ENCODE data around the gene EVPL. TPM values are rescaled to one million over a fixed set of nuclear protein-coding genes. Genes with fewer than 3 reads are reported as not detected.
A peak's percentile ranks its signal among the peaks of the same experiment; 100 is the strongest.
"Not testable (repeated sequence)": the region's sequence is repeated elsewhere in the genome, so short reads cannot be mapped to it uniquely, and the experiment has no call there.

Gene EVPL
- total RNA-seq, 1 donor from 2014 or later: not detected

- DNase-seq: no peak
These were observed 30.2 kb downstream of the EVPL start for GRCh38 chr17:75996665-75997590.

DNA sequence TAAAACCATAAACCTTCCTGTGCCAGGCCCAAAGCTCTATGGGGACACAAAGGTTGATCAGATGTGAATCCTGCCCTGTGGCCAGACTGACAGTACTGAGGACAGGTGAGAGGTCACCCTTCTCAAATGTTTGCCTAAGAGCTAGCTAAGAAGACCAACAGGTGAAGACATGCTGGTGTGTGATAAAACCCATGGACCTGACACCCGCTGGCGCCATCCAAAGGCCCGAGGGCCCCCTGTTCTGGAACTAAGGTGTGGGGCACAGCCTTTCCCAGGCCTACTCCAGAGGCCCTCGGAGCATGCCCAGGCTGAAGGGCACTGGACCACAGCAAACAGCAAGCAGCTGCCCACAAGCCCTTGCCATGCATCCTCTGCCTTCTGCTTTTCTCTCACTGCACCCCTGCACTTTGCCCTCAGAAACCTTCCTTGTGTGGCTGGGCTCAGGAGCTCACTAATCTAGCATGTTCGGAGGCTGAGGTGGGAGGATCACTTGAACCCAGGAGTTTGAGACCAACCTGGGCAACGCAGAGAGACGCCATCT is 31.7 kb downstream of the EVPL start:
- DNase-seq: no peak

- no peak for DNase-seq
These were observed 32.2 kb downstream of the EVPL start for GRCh38 chr17:75994802-75995370.

GRCh38 chr17:75991396-75991795 is 35.7 kb downstream of the EVPL start:
- DNase-seq: no peak

- no peak for DNase-seq
These were observed 40.1 kb downstream of the EVPL start for GRCh38 chr17:75987041-75987440.

DNA sequence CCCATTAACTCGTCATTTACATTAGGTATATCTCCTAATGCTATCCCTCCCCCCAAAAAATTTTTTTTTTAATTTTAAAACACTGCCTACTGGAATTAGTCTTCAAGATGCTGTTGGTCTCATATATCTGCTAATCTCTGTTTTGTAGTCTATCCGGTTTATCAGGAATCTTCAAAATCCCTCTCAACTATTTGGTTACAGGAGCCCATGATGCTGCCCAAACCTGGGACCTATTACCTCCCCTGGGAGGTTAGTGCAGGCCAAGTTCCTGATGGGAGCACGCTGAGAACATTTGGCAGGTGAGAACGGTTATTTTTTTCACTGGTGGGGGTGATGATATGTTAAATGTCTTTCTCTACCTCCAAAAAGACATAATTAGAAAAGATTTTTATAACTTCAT is 41.1 kb downstream of the EVPL start:
- no peak for DNase-seq

DNA sequence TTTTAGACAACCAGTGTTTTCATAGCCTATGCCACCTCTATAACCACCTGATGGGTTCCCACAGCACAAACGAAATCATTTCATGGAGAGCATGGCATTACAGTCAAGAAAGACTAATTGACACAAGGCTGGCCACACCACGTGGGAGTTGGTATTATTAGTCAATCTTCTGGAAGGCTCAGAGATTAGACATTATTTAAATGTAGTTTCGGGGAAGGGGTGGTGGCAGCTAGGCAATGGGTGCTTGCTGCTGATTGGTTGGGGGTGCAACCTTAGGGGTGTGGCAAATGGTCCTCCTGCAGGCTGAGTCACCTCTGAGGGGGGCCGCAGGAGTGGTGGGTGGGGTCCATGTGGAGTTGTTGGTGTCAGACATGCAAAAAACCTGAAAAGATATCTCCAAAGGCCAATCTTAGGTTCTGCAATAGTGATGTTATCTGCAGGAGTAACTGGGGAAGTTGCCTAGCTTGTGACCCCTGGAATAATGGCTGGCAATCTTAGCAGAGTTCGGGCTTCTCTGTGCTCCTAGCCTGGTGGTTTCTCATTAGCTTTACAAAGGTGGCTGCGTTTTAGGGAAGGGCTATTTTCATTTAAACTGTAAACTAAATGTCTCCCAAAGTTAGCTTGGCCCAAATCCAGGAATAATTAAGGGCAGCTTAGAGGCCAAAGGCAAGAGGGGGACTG is 43.5 kb downstream of the EVPL start:
- DNase-seq: no peak

DNA sequence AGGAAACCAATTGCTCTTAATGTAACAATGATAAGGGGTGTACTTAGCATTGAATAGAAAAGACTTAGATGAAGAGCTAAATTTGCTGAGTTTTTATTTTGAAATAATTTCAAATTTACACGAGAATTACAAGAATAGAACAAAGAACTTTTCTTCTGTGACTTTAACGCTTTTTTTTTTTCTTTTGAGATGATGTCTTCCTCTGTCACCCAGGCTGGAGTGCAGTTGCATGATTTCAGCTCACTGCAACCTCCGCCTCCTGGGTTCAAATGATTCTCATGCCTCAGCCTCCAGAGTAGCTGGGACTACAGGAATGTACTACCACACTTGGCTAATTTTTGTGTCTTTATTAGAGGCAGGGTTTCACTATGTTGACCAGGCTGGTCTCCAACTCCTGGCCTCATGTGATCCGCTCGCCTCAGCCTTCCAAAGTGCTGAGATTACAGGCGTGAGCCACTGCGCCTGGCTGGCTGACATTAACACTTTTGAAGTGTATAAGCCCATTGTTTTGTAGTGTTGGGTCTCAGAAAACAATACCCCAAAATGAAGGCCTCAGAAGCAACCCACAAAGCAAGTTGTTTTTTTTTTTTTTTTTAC is 46.0 kb downstream of the EVPL start:
- no peak for DNase-seq

- DNase-seq: no peak
These were observed 46.7 kb downstream of the EVPL start for GRCh38 chr17:75980188-75981018.

- no peak for DNase-seq
These were observed 47.4 kb downstream of the EVPL start for GRCh38 chr17:75979705-75980187.

GRCh38 chr17:75978938-75979704 is 48.0 kb downstream of the EVPL start, which contains the start of the genes ACOX1 and TEN1:
Gene ACOX1 (minus strand): TSS chr17:75979166. CDS start chr17:75979073, 93 bp downstream.
Gene TEN1 (plus strand): TSS chr17:75979240. CDS start chr17:75986193, 6,953 bp downstream.
- DNase-seq: peak; percentile 96

DNA sequence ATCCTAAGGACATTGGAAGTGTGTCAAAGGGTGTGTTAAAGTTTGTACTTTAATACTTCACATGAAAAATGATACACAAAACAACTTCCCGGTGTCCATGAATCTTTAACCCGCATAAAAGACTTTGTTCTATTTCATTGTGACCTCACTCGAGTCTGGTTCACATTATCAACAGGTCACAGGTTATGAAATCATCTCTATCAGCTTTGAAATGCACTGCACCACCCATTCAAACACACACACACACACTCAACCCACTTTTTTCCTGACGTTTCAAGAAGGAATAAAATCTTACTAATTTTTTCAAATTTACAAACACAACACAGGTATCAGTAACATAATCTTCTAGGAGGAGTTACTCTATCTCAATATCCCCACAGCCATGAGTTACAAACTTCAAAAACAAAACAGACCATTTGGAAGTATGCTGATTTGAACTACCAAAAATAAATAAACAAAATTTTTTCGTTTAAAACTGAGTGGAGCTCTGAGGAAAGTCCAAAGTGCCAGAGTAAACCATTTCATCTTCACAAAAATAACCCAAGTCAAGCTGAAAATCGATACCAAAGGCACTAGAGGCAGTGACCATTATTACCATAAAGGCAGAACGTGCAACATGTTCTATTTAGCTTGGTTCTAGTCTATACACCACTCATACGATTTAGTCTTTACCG is 50.8 kb downstream of the EVPL start:
- no peak for DNase-seq

DNA sequence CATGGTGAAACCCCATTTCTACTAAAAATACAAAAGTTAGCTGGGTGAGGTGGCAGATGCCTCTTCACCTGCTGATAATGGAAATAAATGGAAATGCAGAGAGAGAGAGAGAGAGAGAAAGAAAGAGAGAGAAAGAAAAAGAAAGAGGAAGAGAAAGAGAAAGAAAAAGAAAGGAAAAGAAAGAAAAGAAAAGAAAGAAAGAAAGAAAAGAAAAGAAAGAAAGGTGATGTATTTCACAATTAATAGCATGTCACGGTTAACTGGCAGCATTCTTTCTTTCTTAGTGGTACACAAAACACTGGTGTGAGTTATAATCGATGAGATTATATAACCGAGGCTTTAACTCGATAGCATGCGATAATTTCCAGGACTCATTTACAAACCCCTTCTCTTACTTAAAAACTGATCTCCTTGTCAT is 51.3 kb downstream of the EVPL start:
- DNase-seq: no peak

GRCh38 chr17:75975187-75975586 is 51.9 kb downstream of the EVPL start:
- DNase-seq: not testable (repeated sequence)

DNA sequence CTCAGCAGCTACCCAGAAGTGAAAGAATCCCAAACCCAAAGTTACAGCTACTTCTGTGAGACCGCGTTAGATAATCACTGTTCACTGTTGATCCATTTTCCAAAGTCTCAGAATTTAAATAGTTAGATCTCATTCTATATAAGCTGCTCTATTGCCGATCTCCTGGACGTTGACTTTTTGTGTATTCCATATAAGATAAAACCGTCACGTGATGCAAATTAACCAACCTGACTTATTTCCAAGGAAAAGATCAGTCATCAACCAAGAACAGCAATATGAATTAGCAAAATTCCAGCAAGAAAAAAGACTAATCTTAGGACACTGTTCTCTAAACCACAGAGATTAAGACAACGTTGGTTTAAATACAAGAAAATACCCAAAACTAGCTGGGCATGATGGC is 56.5 kb downstream of the EVPL start:
- DNase-seq: no peak

GRCh38 chr17:75970011-75970523 is 57.0 kb downstream of the EVPL start:
- no peak for DNase-seq

DNA sequence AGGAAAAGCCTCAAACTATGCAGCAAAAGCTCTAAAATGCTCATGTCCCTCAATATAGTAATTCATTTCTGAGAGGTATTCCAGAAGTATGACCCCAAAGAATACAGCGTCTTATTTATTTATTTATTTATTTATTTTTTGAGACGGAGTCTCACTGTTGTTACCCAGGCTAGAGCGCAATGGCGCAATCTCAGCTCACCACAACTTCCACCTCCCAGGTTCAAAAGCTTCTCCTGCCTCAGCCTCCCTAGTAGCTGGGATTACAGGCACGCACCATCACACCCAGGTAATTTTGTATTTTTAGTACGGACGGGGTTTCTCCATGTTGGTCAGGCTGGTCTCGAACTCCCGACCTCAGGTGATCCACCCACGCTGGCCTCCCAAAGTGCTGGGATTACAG is 58.1 kb downstream of the EVPL start:
- not testable (repeated sequence) for DNase-seq

GRCh38 chr17:75965468-75965867 is 61.6 kb downstream of the EVPL start:
- DNase-seq: no peak

DNA sequence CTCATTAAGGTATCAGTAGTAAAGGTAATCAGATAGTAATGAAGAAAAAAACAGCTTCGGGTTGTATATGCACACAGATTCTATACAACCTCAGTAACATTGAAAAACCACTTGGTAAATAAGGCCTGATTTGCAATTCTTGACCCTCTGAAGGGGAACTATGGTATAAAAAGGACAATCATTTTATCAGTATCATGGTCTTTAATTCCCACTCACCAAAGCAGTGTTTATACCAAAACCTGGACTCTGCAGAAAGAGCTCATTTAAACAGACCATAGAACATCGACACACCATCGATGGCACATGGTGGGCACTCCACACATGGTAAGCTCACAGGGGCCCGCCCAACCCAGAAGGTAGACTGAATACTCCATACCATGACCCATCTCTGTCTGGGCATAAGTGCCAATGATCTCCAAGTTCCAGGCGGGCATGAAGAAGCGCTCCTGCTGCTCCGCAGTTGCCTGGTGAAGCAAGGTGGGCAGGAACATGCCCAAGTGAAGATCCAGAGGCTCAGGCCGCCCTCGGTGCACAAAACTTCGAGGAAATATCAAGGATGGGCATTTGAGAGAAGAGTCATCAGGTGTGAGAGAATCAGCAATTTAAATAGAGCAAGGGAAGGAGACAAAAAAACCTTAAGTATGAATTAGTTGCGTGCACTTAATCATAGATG is 67.1 kb downstream of the EVPL start:
- no peak for DNase-seq
